HEK293 (cell line): Measurements from ENCODE around the gene CCDC69.

ENCODE experiments used
- SETDB1 ChIP-seq: IDR thresholded peaks from one replicate; pipeline ENCODE4 v1.6.1; 2017; ENCODE audit warnings: mild to moderate bottlenecking, low read length, moderate library complexity, mixed read lengths; ENCODE audit not compliant: insufficient read length
- ZNF202 ChIP-seq: fragments of 450-650 bp; formaldehyde crosslinking; IDR thresholded peaks from 2 replicates; pipeline ENCODE4 v1.5.1; 2016; ENCODE audit warnings: missing biosample characterization, missing genetic modification characterization, borderline replicate concordance
- ZNF292 ChIP-seq: fragments of 450-650 bp; formaldehyde crosslinking; IDR thresholded peaks from 2 replicates; pipeline ENCODE4 v1.5.1; 2016; ENCODE audit warnings: low read depth, missing biosample characterization, missing genetic modification characterization, borderline replicate concordance
- ZNF626 ChIP-seq: fragments of 450-650 bp; sonication (Bioruptor Pico); formaldehyde crosslinking; IDR thresholded peaks from 2 replicates; pipeline ENCODE4 v1.5.1; 2018; ENCODE audit warnings: missing biosample characterization, missing genetic modification characterization, inconsistent platforms
- TF ChIP-seq, protein P1 (sequence below): fragments of 450-650 bp; formaldehyde crosslinking; IDR thresholded peaks from 2 replicates; pipeline ENCODE4 v1.5.1; 2016; ENCODE audit warnings: missing biosample characterization, missing genetic modification characterization
- TF ChIP-seq, protein P2 (sequence below): fragments of 450-650 bp; formaldehyde crosslinking; IDR thresholded peaks from 2 replicates; pipeline ENCODE4 v1.5.1; 2016; ENCODE audit warnings: missing biosample characterization, missing genetic modification characterization
- TF ChIP-seq, protein P3 (sequence below): fragments of 450-650 bp; formaldehyde crosslinking; optimal IDR thresholded peaks from 2 replicates; pipeline ENCODE3; 2016; ENCODE audit warnings: missing biosample characterization, mild to moderate bottlenecking, missing genetic modification characterization

DNA sequence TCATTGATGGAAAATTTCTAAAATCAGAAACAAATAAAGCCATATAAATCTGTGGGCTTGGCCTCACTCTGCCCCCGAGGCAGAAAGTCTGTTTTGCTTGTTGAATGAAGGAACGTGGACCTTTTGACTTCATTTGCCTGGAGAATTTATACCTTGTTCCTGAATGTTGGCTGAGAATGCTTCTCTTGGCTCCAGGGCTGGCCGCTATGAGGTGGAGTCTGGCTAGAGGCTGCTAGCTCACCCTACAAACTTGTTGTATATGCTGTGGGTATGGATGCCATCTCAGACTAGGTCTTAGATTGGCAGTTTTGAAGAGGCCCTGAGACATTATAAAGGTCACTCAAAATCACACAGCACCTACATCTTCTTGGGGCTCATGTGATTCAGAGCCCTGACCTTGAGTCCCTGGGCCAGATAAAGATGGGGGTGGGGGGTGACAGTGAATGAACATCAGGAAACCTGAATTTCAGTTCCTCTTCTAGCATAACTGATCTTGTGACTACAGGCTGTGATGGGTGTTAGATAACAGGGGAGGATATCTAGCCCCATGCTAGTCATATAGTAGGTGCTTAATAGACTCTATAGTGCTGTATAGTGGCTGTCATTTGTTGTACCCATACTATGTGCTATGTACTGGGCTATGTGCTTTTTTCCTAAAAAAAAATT is 31.9 kb upstream of the CCDC69 start:
- TF ChIP-seq SETDB1 (no peak), ZNF202 (tag by site-specific recombination) (no peak), ZNF292 (tag by site-specific recombination) (no peak), ZNF626 (tag by site-specific recombination) (no peak)
- TF ChIP-seq, protein P1, sequence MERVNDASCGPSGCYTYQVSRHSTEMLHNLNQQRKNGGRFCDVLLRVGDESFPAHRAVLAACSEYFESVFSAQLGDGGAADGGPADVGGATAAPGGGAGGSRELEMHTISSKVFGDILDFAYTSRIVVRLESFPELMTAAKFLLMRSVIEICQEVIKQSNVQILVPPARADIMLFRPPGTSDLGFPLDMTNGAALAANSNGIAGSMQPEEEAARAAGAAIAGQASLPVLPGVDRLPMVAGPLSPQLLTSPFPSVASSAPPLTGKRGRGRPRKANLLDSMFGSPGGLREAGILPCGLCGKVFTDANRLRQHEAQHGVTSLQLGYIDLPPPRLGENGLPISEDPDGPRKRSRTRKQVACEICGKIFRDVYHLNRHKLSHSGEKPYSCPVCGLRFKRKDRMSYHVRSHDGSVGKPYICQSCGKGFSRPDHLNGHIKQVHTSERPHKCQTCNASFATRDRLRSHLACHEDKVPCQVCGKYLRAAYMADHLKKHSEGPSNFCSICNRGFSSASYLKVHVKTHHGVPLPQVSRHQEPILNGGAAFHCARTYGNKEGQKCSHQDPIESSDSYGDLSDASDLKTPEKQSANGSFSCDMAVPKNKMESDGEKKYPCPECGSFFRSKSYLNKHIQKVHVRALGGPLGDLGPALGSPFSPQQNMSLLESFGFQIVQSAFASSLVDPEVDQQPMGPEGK, result no peak
- TF ChIP-seq, protein P2, sequence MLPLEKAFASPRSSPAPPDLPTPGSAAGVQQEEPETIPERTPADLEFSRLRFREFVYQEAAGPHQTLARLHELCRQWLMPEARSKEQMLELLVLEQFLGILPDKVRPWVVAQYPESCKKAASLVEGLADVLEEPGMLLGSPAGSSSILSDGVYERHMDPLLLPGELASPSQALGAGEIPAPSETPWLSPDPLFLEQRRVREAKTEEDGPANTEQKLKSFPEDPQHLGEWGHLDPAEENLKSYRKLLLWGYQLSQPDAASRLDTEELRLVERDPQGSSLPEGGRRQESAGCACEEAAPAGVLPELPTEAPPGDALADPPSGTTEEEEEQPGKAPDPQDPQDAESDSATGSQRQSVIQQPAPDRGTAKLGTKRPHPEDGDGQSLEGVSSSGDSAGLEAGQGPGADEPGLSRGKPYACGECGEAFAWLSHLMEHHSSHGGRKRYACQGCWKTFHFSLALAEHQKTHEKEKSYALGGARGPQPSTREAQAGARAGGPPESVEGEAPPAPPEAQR (tag by site-specific recombination), result no peak
- TF ChIP-seq, protein P3, sequence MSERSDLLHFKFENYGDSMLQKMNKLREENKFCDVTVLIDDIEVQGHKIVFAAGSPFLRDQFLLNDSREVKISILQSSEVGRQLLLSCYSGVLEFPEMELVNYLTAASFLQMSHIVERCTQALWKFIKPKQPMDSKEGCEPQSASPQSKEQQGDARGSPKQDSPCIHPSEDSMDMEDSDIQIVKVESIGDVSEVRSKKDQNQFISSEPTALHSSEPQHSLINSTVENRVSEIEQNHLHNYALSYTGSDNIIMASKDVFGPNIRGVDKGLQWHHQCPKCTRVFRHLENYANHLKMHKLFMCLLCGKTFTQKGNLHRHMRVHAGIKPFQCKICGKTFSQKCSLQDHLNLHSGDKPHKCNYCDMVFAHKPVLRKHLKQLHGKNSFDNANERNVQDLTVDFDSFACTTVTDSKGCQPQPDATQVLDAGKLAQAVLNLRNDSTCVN (tag by site-specific recombination), result no peak
